Kidney tubule cell (primary cell): ENCODE measurements around the gene DTX1.
A peak's percentile ranks its signal among the peaks of the same experiment; 100 is the strongest.

Source experiments
- DNase-seq: peaks from one replicate; pipeline ENCODE4 v3.0.0-alpha.2; 2018; ENCODE audit warnings: low spot score

DTX1 gene

DNA sequence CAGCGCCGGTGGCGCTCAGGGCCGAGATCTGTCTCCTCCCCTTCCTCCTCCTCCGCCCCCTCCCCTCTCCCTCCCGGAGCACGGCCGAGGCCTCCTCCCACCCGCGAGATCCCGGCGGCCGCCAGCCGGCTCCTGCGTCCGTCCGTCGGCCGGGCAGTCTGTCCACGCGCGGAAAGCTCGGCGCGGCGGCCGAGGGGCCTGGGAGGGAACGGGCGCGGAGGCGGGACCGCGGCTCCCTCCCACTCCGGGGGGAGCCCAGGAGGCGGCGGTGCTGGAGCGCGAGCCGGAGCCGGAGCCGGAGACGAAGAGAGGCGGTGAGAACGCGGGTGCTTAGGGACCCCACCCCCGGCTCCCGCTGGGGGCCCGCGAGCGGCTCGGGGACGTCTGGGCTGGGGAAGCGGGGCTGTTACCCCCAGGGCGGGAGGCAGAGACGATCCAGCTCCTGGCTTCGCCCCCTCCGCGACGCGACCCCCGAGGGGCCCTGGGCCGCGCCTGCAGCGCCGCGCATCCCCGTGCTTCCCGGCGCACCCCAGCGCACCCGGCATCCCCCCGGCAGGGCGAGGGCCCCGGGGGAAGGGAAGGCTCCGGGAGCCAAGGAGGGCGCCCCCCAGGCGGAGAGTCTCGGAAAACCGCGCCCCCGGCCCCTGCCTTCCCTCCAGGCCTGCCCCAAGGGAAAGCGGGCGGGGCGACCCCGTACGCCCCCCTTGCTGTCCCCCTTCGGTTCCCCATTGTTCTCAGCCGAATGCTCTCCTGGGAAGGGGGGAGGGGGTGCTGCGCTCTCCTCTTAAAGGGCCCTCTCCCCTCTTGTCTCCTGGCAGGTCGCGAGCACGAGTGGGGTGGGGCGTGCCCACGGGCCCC is at the start of gene DTX1:
TSS of gene DTX1 (plus strand) at position 100 of the 858 bp plus-strand sequence. CDS start 1,463 bp downstream, outside the sequence.
- no peak for DNase-seq

DNA sequence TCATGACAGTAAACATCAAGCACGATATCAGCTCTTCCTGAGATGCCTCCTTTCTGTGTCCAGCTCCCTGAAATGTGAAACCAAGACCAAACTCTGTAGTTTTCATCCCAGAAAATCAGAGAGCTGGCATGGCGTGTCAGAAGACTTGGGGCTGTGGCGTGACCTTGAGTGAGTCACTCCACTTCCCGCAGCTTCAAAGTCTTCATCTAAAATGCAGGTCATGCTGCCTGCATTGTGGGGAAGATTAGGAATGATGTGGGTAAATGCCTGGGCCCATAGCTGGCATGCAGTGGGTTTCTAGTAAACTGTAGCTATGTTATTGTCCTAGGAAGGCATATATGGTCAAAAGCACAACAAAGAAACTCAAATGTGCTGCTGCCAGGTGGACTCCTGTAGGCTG is 49.4 kb upstream of the DTX1 start:
- DNase-seq = peak; percentile 64

DNA sequence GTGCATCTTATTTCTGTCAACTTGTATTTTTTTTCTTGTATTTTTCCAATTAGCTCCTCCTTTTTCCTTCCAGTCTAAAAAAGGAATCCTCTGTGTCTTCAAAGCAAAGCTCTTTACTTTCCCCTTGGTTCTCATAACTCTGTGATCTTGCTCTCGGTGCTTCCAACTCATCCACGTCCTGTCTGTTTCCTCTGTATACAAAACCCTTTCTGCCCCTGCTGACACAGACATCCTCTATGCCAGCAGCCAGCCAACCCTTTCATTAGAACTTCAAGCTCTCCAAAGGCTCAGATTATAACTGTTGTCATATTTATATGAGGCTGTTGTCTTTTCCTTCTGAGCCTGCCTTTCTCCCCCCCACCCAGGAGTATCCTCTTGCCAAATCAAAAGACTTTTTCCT is 45.8 kb upstream of the DTX1 start:
- no peak for DNase-seq

DNA sequence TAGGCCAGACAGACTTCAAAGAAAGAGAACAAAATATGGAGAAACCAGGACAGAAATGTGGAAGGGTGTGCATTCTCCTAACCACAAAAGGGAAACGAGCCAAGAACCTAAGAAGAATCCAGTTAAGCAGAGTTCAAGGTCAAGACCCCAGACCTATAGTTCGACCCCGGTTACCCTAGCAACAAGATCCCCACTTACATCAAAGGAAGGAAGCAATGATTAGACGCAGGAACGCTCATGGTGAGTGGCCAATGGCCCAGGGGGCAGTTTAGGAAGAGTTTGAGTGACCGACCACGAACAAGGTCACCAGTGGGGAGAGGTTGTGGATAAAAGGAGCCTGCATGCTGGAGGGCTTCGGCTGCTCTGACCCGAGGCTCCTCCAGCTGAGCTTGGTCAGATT is 42.0 kb upstream of the DTX1 start:
- DNase-seq = no peak

DNA sequence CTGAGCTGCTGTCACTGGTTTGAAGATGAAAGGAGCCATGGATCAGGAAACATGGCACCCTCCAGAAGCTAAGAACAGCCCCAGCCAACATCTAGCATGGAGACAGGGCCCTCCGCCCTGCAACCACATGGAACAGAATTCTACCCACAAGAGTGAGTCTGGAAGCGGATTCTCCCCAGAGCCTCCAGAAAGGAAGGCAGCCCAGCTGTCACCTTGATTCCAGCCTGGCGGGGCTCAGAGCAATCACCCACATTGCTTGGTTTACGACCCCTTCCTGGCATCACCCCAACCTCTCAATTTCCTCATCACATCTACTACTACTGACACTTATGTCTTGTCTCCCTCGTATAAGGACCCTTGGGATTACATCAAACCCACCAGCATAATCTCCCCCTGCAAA is 39.7 kb upstream of the DTX1 start:
- DNase-seq = no peak

DNA sequence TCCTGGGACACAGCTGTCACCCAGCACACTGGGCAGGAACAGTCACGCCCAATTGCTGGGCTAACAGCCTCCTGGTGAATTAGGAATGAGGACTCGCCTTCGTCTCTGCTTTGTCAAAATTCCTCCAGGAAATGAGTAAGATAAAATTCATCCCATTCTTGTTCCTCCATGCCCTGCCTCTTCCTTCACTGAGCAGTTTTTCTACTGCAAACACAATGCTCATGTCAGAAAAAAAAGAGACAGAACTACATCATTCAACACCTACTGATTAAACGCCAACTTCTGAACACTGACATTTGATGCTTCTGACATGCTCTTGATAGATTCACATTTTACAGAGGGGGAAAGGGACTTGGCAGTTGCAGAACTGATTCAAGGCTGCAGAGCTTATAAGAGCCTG is 37.5 kb upstream of the DTX1 start:
- peak; percentile 60 for DNase-seq

DNA sequence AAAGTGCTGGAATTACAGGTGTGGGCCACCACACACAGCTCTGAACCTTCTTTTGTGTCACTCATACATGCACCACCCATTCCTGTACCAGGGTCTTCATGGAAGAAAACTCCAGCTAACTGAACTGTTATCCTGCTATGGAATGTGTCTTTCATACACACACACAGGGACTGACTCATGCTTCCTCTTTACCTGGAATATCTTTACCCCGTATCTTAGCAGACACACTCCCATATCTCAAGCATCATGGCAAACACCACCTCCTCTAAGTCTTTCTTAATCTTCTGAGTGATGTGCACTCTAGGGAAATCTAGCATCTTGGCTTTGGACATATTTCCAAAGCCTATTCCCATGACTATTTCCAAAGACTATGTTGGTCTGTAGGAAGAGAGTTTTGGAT is 35.0 kb upstream of the DTX1 start:
- no peak for DNase-seq

DNA sequence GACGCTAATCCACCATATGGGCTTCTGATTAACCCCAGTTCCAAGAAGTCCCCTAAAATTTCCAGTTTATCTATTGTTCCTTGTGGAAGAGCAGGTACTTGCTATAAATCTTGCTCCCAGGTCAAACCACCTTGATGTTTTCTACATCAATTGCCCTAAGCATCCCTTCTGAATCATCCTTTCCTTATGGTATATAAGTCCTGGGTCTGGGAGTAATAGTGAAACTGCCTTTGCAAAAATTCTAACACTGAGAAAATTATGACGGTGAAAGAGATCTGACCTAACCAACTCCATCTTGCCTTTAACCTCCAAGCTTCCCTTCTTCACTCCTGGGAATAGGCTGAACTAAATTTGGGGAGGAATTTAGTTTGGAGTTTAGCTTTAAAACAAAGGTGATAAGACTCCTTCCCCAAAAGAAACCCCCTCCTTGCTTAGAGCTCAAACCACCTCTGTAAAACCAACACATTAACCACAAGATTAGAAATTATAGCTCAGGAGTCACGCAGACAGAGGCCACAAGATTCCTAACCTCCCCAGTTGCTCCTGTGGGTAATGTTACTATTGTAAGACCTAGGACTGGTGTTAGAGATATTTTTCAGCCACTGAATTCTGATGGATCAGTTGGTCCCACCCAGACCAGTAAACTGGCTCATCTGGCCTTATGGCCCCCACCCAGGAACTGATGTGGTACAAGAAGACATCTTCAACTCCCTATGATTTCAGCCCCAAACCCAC is 33.8 kb upstream of the DTX1 start:
- DNase-seq = no peak

DNA sequence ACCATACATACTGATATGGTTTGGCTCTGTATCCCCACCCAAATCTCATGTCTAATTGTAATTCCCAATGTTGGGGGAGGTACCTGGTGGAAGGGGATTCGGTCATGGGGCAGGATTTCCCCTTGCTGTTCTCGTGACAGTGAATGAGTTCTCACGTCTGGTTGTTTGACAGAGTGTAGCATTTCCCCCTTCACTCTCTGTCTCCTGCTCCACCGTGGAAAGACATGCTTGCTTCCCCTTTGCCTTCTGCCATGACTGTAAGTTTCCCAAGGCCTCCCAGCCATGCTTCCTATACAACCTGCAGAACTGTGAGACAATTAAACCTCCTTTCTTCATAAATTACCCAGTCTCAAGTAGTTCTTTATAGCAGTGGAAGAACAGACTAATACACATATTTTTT is 28.8 kb upstream of the DTX1 start:
- DNase-seq = no peak

DNA sequence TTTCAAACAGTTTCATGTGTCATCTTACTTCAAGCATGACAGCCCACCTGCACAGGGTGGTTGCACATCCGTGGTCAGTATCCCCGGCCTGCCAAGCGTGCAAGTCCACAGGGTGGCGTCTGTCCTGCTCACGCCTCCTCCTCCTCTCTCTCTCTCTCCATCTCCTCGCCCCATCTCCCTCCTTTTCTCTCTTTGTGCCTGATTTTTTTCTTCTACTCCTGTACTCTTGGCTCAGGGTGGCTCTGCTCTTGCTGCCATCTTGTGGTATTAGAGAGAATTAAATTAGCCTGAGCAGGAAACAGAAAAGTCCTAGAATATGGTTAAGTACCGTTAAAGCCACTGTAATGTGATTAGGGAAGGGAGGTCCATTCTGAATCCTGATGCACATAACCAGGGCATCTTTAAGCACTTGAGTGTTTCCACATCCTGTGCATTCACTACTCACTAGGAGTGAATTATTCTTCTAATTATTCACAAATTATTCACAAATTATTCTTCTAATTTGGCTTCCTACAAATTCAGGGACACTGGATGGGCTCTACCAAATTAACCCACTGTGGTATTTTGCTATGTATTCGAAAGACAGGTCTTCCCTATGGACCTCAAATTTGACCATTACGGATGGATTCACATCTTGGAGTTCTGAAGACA is 25.5 kb upstream of the DTX1 start:
- peak; percentile 67 for DNase-seq

DNA sequence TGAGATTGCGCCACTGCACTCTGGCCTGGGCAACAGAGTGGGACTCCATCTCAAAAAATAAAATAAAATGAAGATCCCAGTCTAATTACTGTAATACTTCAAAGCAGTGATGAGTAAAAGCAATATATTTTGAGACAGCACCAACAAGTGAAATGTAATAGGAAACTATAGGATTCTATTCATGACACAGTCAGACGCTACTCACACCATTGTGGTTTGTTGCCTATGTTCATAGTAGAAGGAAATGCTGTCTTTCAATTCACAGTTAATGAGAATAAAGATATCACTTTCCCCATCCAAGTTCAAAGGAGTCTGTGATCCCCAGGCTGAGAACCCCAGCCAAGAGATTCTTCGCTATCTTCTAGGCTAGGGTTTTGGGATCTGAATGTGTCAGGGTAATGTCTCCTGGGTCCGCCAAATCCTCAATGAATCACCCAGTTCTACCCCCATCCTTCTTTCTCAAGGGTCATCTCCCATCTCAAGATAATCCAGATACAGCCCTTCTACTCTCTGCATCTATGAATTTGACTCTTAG is 16.6 kb upstream of the DTX1 start:
- DNase-seq = no peak

DNA sequence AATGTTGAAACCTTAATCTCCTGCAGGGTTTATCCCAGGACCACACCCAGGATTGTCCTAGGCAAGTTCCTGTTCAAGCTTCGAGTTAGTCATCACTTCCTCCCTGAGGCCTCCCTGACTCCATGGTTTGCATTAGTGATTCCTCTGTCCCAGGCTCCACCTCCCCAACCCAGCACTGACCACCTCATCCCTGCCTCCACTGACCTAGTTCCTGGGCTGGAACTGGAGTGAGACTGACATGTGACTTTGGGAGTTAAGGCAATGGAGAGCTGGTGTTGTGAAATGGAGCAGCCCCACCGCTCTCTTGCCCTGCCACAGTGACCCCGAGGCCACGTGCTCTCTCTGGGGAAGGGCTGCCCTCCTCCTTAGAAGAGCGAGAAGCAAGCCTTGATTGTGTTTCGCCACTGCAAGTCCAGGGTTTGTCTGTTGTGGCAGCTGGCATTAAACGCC is 15.8 kb upstream of the DTX1 start:
- peak; percentile 91 for DNase-seq

DNA sequence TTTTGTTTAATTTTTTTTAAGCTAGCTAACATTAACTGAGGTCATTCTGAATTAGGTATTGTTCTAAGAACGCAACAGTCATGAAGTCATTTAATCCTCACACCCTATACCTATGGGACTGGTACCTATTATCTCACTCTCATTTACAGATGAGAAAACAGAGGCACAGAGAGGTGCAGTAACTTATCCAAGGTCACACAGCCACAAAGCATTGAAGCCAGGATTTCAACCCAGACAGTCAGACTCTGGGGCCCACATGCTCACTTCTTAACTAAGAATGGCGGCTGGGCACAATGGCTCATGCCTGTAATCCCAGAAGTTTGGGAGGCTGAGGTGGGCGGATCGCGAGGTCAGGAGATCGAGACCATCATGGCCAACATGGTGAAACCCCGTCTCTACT is 15.0 kb upstream of the DTX1 start:
- no peak for DNase-seq

DNA sequence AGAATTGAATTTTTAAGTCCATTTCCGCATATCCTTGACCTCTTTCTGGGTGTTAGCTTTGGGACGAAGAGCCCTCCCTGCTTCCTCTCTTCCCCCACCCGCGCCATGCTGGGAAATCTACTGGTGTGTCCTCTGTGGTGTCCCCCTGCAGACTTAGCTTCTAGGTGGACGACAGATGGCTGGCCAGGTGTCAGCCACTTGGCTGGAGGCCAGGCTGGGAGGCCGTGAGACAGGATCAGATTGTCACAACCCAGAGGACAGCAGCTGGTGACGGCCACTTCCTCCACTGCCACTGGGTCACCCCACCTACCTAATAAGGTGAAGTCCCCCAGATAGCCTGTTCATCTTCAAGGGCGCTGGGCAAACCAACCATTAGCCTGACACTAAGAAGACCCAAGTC is 13.3 kb upstream of the DTX1 start:
- no peak for DNase-seq

DNA sequence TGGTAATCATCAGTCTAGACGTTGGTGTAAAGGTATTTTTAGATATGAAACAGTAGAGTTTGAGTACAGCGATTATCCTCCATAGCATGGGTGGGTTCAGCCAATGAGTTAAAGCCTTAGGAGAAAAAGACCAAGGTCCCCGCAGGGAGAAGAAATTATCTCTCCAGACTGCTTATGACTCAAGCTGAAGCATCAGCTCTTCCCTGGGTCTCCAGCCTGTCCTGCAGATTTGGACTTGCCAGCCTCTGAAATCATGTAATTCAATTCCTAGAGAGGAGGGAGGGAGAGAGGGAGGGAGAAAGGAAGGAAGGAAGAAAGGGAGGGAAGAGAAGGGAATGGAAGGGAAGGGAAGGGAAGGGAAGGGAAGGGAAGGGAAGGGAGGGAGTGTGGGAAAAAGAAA is 12.0 kb upstream of the DTX1 start:
- DNase-seq = no peak

DNA sequence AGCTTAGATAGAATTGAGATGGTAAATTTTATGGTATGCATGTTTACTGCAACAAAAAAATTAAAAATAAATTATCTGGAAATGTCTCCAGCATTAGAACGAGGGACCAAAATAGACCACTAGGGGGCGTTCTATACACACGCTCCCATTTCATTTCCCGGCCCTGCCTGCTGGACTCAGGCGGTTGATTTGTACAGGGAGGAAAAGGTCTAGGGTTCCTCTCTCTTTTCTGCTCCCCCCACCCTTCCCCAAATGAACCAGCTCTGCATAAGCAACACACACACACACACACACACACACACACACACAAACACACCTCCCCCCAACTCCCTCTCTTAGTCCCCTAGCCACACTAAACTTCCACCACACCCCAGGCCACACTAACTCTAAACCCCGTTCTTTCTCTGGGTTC is 7.8 kb upstream of the DTX1 start:
- peak; percentile 58 for DNase-seq

DNA sequence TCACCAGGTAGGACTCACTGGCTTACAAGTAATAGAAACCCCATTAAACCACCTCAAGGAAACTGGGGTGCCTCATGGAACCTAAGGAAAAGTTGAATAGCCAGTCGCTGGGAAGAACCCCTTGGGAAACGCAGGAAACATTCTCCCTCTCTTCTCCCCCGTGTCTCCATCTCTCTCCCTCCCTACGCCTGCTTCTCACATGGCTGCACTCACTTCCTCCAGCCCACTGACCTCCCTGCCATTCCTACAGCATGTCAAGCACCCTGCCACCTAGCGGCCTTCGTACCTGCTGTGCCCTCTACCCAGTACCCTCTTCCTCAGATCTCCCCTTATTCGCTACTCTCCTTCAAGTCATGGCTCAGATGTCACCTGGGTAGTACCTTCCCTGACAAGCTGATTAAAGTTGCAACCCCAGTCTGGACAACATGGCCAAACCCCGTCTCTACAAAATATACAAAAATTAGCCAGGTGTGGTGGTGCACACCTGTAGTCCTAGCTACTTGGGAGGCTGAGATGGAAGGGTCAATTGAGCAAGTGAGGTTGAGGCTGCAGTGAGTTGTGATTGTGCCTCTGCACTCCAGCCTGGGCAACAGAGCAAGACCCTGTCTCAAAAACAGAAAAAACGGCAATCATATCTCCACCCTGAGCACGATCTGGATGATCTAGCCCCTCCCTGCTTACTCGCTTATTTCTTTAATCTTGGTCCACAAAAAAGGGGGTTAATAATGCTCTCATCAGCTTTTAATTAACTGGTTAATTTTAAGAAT is 6.4 kb upstream of the DTX1 start:
- DNase-seq = peak; percentile 83

DNA sequence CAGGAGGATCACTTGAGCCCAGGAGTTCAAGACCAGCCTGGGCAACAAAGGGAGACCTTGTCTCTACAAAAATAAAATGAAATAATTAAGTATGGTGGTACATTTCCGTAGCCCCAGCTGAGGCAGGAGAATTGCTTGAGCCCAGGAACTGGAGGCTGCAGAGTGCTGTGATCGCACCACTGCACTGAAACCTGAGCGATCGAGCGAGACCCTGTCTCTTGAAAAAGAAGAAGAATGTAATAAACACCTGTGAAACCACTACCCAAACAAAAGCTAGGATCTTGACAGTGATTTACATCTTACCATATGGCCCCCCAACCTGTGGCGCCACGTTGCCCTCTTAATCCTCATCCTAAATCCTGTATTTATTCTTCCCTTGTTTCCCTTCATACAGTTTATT is 5.7 kb upstream of the DTX1 start:
- DNase-seq = no peak

DNA sequence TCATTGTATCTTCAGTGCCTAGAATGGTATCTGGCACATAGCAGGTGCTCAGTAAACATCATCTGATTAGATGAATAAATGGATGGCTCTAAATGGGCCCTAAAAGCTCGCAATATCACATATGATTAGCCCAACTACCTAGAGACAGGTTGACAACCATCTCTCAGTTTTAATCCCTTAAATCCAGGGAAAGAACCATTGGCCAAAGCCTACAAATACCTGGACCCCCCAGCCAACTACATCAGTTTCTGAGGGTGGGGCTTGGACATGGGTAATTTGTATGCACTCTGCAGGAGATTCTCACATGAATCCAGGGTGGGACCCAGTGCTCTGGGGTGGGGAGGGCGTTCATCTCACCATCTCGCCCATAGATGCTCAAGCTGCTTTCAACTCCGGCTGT is 4.8 kb upstream of the DTX1 start:
- no peak for DNase-seq

DNA sequence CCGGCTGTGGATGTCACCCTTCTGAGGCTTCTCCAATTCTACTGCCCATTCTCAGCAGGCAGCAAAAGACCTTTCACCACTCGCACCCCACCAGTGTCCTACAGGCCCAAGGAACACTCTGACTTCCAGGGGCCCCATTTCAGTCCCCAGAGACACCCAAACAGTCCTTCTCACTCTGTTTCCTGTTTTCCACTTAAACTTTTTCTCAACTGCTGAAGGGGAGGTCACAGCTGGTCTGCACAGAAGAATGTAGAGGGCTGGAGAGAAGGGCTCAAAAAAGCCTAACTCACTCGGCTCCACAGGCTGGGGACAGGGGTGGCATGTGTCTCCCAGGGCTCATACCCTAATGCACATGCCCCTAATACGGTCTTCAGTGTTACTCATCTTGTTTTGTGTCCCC is 4.2 kb upstream of the DTX1 start:
- no peak for DNase-seq

DNA sequence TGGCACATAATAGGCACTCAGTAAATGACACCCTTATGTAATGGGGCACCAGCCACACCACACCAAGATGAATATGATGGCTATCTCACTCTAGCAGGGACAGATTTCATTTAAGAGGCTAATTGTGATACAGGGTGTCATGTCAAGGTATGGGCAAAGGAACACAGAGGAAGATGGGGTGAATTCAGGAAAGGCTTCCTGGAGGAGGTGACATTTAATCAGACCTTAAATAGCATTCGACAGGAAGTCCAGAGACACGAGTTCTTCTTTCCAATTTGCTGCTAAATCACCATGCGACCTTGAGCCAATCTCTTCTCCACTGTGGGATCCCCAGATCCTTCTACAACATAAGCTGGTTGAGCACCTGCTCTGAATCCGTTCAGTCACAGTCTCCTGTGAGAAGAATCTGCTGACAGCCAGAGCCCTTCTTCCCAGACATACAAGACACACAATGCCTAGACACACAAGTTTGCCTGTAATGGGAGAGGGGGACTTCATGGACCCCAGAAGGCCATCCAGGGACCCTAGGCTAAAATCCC is 1.5 kb upstream of the DTX1 start:
- no peak for DNase-seq
